CD14-positive monocyte (primary cell): Measurements from ENCODE around the gene SUSD5. TPM values are rescaled to one million over a fixed set of nuclear protein-coding genes. Genes with fewer than 3 reads are reported as not detected.

ENCODE experiments used
- DNase-seq, 3 donors: peaks; one replicate each; pipeline ENCODE4 v3.0.0-alpha.2; 2011 to 2022
- H2AFZ ChIP-seq: 2 replicates; pipeline ENCODE4 v1.6.0; 2012; ENCODE audit warnings: mild to moderate bottlenecking, low read depth, low read length, inconsistent platforms; ENCODE audit not compliant: insufficient read depth, poor library complexity, severe bottlenecking
- H3K27ac ChIP-seq, 2 donors: 1 replicate in 1 of 2; 2 replicates in 1 of 2; pipeline ENCODE4 v1.5.1; 2012 to 2013; ENCODE audit warnings: low read length in 2 of 2, control low read depth in 1 of 2, inconsistent platforms in 1 of 2, low read depth in 1 of 2, mild to moderate bottlenecking in 1 of 2
- H3K27me3 ChIP-seq, 2 donors: one replicate each; pipeline versions ENCODE4 v1.6.0 to v1.6.1; 2011 to 2013; ENCODE audit warnings: low read length in 2 of 2; ENCODE audit not compliant: control insufficient read depth in 2 of 2, insufficient read depth in 2 of 2
- H3K36me3 ChIP-seq, 2 donors: replicated peaks in 1 of 2; 1 replicate in 1 of 2; 2 replicates in 1 of 2; pipeline versions ENCODE4 v1.5.1 to v1.6.1; 2012 to 2013; ENCODE audit warnings: low read length in 2 of 2, control low read depth in 1 of 2, inconsistent platforms in 1 of 2, mild to moderate bottlenecking in 1 of 2; ENCODE audit not compliant: insufficient read depth in 2 of 2, control insufficient read depth in 1 of 2
- H3K4me1 ChIP-seq, 2 donors: 1 replicate in 1 of 2; 2 replicates in 1 of 2; pipeline versions ENCODE4 v1.5.1 to v1.6.1; 2012 to 2013; ENCODE audit warnings: low read length in 2 of 2, control low read depth in 1 of 2, inconsistent platforms in 1 of 2, mild to moderate bottlenecking in 1 of 2, moderate library complexity in 1 of 2; ENCODE audit not compliant: insufficient read depth in 2 of 2, control insufficient read depth in 1 of 2
- H3K4me2 ChIP-seq: replicated peaks from 2 replicates; pipeline ENCODE3; 2012; ENCODE audit warnings: low read length, moderate library complexity, mild to moderate bottlenecking; ENCODE audit not compliant: poor library complexity, severe bottlenecking; ENCODE audit errors: extremely low read depth
- H3K4me3 ChIP-seq, 3 experiments: fragments of 200-600 bp in 1 of 3; sonication (generic) in 1 of 3; replicated peaks in 1 of 3; 1 replicate in 2 of 3; 2 replicates in 1 of 3; pipeline ENCODE4 v1.5.1; 2011 to 2013; ENCODE audit warnings: low read length in 3 of 3, mild to moderate bottlenecking in 3 of 3, control low read depth in 2 of 3, low read depth in 2 of 3, inconsistent platforms in 1 of 3, moderate library complexity in 1 of 3
- H3K79me2 ChIP-seq: 2 replicates; pipeline ENCODE4 v1.6.0; 2012; ENCODE audit warnings: mild to moderate bottlenecking, control low read depth, inconsistent platforms, low read length, moderate library complexity; ENCODE audit not compliant: insufficient read depth
- H3K9ac ChIP-seq: 2 replicates; pipeline ENCODE4 v1.6.0; 2017; ENCODE audit warnings: low read length, mild to moderate bottlenecking; ENCODE audit not compliant: insufficient read depth, poor library complexity, severe bottlenecking
- H3K9me3 ChIP-seq, 2 donors: replicated peaks in 1 of 2; 1 replicate in 1 of 2; 2 replicates in 1 of 2; pipeline versions ENCODE4 v1.5.1 to v1.6.1; 2012 to 2013; ENCODE audit warnings: low read length in 2 of 2, control low read depth in 1 of 2; ENCODE audit not compliant: control insufficient read depth in 1 of 2, insufficient read depth in 1 of 2
- H4K20me1 ChIP-seq: 2 replicates; pipeline ENCODE4 v1.6.0; 2012; ENCODE audit warnings: mild to moderate bottlenecking, low read length, control low read depth, moderate library complexity; ENCODE audit not compliant: insufficient read depth
- H3K27ac Mint-ChIP-seq, 7 donors: one replicate each; pipeline ENCODE4 v1.8.0; 2020; ENCODE audit warnings: mild to moderate bottlenecking in 7 of 7, mixed read lengths in 7 of 7, moderate library complexity in 6 of 7, inconsistent platforms in 2 of 7
- H3K27me3 Mint-ChIP-seq, 3 donors: one replicate each; pipeline ENCODE4 v1.8.0; 2021 to 2022; ENCODE audit warnings: low read depth in 3 of 3, mild to moderate bottlenecking in 3 of 3, mixed read lengths in 3 of 3, moderate library complexity in 3 of 3, inconsistent platforms in 1 of 3
- H3K36me3 Mint-ChIP-seq, 2 donors: one replicate each; pipeline ENCODE4 v1.8.0; 2020; ENCODE audit warnings: mixed read lengths in 2 of 2, inconsistent platforms in 1 of 2, mild to moderate bottlenecking in 1 of 2
- H3K4me1 Mint-ChIP-seq: one replicate; pipeline ENCODE4 v1.8.0; 2020; ENCODE audit warnings: mild to moderate bottlenecking, mixed read lengths
- H3K4me3 Mint-ChIP-seq, 2 donors: one replicate each; pipeline ENCODE4 v1.8.0; 2020; ENCODE audit warnings: mild to moderate bottlenecking in 2 of 2, mixed read lengths in 2 of 2, moderate library complexity in 1 of 2
- H3K9me3 Mint-ChIP-seq, 7 donors: one replicate each; pipeline ENCODE4 v1.8.0; 2020 to 2022; ENCODE audit warnings: mixed read lengths in 7 of 7, mild to moderate bottlenecking in 6 of 7, moderate library complexity in 6 of 7, inconsistent platforms in 2 of 7
- WGBS: methylation state at CpG from one replicate; pipeline ENCODE4 v1.1.5; 2013; ENCODE audit warnings: missing lambda C conversion rate; ENCODE audit not compliant: insufficient coverage; 5-methylcytosine and 5-hydroxymethylcytosine counted together
- intact Hi-C, 2 donors: fragments of 100-400 bp; cut with micrococcal nuclease; formaldehyde crosslinking; loops; one replicate each; pipeline versions ENCODE4 v1.15.0 to v1.15.1; 2023
- polyA plus RNA-seq, 3 donors: library from polyadenylated mRNA; depleted of rRNA in 1 of 3; unstranded in 2 of 3; stranded (reverse) in 1 of 3; fragments of 300-500 nt in 2 of 3; fragments of >200 nt in 1 of 3; fragmentation: Illumina TruSeq in 2 of 3; gene quantifications; 1 replicate in 2 of 3; 2 replicates in 1 of 3; pipeline ENCODE4 v1.2.3, GENCODE V29; 2012 to 2021
- TF ChIP-seq, protein P1 (sequence below): fragments of 200-600 bp; IDR thresholded peaks from one replicate; pipeline ENCODE4 v1.8.0; 2022; ENCODE audit warnings: antibody characterized with exemption, mild to moderate bottlenecking

Gene SUSD5
- polyA plus RNA-seq, 3 donors, result not detected

DNA sequence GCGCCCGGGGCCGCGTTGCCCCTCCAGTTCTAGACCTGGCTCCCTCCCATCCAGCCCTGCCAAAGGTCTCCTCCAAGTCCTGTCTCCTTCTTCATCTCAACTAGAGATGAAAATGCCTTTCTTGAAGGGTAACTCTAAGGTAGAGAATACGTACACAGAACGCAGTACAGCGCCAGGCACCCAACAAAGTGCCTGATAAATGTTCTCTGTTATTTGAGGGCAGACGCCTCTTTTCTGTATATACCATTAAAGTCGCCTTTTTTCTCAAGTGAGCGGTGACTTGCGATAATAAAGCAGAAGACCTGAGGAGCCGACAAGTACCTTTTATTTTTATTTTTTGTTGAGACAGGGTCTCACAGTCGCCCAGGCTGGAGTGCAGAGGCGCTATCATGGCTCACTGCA is 104.0 kb downstream of the SUSD5 start:
- H3K27me3 ChIP-seq, result no peaks in the 10 kb centered on the region
- H3K4me1 ChIP-seq, result peaks cover 54 to 69% of the 10 kb centered on the region in 2 donors
- peak overlapping the region; percentile 82 for H3K9ac ChIP-seq
- peak overlapping the region; percentile 86 to 91 for H3K27ac ChIP-seq
- H3K9me3 Mint-ChIP-seq, result no peaks in the 10 kb centered on the region
- no peak for DNase-seq
- WGBS, result 43% methylated on average over 7 of the region's 14 CpGs
- H4K20me1 ChIP-seq, result peaks cover 34% of the 10 kb centered on the region
- H3K4me3 ChIP-seq, result peak overlapping the region; percentile 46 to 89 (median 84)
- peak overlapping the region; percentile 88 to 98 (median 94) for H3K27ac Mint-ChIP-seq
- peak overlapping the region; percentile 96 for H2AFZ ChIP-seq
- intact Hi-C loops, result loop anchor here (2.0 to 10.0 kb wide), 2 partner anchors 18 to 320 kb away; partner anchors contain the start of genes GLB1 (in 1 of the 2) and TMPPE (in 1 of the 2)
- peaks cover 71% of the 10 kb centered on the region for H3K4me1 Mint-ChIP-seq
- peaks cover 9 to 26% of the 10 kb centered on the region in 2 donors for H3K36me3 ChIP-seq
- H3K79me2 ChIP-seq, result peaks cover 51% of the 10 kb centered on the region
- no peaks in the 10 kb centered on the region for H3K27me3 Mint-ChIP-seq
- peak overlapping the region; percentile 98 for H3K4me2 ChIP-seq
- H3K36me3 Mint-ChIP-seq, result peaks cover 22 to 26% of the 10 kb centered on the region in 2 donors
- H3K9me3 ChIP-seq, result no peaks in the 10 kb centered on the region
- peak overlapping the region; percentile 80 to 90 for H3K4me3 Mint-ChIP-seq
- TF ChIP-seq, protein P1, sequence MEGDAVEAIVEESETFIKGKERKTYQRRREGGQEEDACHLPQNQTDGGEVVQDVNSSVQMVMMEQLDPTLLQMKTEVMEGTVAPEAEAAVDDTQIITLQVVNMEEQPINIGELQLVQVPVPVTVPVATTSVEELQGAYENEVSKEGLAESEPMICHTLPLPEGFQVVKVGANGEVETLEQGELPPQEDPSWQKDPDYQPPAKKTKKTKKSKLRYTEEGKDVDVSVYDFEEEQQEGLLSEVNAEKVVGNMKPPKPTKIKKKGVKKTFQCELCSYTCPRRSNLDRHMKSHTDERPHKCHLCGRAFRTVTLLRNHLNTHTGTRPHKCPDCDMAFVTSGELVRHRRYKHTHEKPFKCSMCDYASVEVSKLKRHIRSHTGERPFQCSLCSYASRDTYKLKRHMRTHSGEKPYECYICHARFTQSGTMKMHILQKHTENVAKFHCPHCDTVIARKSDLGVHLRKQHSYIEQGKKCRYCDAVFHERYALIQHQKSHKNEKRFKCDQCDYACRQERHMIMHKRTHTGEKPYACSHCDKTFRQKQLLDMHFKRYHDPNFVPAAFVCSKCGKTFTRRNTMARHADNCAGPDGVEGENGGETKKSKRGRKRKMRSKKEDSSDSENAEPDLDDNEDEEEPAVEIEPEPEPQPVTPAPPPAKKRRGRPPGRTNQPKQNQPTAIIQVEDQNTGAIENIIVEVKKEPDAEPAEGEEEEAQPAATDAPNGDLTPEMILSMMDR, result no peak

DNA sequence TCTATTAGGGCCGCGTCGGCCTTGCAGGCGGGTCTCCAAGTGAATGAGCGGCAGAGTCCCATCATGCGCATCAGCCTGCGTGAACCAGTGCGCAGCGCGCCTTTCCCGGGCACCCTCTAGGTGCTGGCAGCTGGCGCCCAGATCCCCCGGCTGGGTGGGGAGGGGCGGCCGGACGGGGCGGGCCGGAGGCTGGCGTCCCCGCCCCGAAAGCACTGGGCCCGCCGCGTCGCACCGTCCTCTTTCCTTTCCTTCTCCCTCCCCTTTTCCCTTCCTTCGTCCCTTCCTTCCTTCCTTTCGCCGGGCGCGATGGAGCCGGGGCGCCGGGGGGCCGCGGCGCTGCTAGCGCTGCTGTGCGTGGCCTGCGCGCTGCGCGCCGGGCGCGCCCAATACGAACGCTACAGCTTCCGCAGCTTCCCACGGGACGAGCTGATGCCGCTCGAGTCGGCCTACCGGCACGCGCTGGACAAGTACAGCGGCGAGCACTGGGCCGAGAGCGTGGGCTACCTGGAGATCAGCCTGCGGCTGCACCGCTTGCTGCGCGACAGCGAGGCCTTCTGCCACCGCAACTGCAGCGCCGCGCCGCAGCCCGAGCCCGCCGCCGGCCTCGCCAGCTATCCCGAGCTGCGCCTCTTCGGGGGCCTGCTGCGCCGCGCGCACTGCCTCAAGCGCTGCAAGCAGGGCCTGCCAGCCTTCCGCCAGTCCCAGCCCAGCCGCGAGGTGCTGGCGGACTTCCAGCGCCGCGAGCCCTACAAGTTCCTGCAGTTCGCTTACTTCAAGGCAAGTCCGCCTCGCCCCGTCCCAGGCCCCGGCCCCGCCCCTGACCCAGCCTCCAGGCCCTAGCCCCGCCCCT is 104.6 kb downstream of the SUSD5 start, which contains the start of gene CRTAP:
TSS of gene CRTAP (plus strand) at position 243 of the 850 bp plus-strand sequence. CDS start at position 307, 64 bp downstream.
- Histone ChIP-seq H3K79me2 (peaks cover 45% of the 10 kb centered on the region), H3K27ac (peak within 1 kb of the TSS; percentile 86 to 91), H3K9ac (peak within 1 kb of the TSS; percentile 82), H3K9me3 (no peaks in the 10 kb centered on the region), H3K4me2 (peak within 1 kb of the TSS; percentile 98), H3K27me3 (no peaks in the 10 kb centered on the region), H3K4me3 (peak within 1 kb of the TSS; percentile 60 to 89 (median 84)), H3K4me1 (peaks cover 54 to 69% of the 10 kb centered on the region in 2 donors), H2AFZ (peak within 1 kb of the TSS; percentile 96), H4K20me1 (peaks cover 28% of the 10 kb centered on the region), H3K36me3 (peaks cover 9 to 20% of the 10 kb centered on the region in 2 donors)
- peaks cover 17 to 20% of the 10 kb centered on the region in 2 donors for H3K36me3 Mint-ChIP-seq
- H3K4me3 Mint-ChIP-seq, result peak within 1 kb of the TSS; percentile 80 to 90
- no peaks in the 10 kb centered on the region for H3K9me3 Mint-ChIP-seq
- intact Hi-C loops, result loop anchor here (2.0 to 10.0 kb wide), 2 partner anchors 17 to 321 kb away; partner anchors contain the start of genes GLB1 (in 1 of the 2) and TMPPE (in 1 of the 2)
- TF ChIP-seq, protein P1, result no peak
- H3K4me1 Mint-ChIP-seq, result peaks cover 69% of the 10 kb centered on the region
- H3K27ac Mint-ChIP-seq, result peak within 1 kb of the TSS; percentile 88 to 98 (median 94)
- peaks cover 0 to 2% (median 0%) of the 10 kb centered on the region in 3 donors for H3K27me3 Mint-ChIP-seq
- peak; percentile 85 to 90 (median 90) for DNase-seq
- under 1% methylated on average over 92 of the region's 98 CpGs for WGBS
